GM18868 (cell line): ENCODE data around the gene FERMT1.
"Not testable (repeated sequence)": the region's sequence is repeated elsewhere in the genome, so short reads cannot be mapped to it uniquely, and the experiment has no call there.

Experiments
- ATAC-seq: cut with Tn5 transposase; IDR thresholded peaks from one replicate; pipeline ENCODE4 v1.9.1; 2021; ENCODE audit warnings: mild to moderate bottlenecking, moderate library complexity; ENCODE audit not compliant: unreplicated experiment

FERMT1 gene

DNA sequence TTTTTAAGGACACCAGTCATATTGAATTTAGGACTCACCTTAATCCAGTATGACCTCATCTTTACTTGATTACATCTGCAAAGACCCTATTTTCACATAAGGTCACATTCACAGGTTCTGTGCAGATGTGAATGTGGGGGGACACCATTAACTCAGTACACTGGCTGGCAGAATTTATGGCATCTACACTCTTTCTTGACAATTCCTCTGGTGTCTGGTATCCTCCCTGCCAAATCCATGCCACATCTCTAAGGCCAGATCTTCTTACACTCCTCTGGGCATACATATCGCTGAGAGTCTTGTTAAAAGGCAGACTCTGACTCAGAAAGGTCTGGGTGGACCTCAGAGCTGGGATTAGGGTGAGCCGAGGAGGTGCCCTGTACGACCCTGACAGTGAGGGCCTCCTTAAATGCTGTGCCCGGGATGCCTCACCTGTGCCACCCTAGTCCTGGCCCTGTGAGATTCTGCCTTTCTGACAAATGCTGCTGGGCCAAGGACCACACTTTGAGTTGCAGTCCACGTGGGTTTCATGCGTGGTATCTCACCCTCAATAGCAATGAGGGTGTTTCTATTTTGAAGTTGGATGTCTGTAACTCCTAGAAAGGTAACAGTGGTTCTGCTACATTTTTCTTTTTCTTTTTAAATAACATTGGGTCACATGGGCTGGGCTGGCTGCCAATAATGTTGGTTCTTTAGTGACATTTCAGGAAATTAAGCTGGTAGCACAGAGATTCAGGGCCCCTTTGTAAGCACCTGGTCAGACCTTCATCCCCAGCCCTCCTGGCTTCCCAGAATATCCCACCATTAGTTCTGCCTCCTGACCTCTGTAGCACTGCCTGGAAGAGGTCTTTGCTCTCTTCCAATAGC lies 51.8 kb downstream of the FERMT1 start:
- no peak for ATAC-seq

- no peak for ATAC-seq
These were observed 53.2 kb downstream of the FERMT1 start for GRCh38 chr20:6069669-6070068.

DNA sequence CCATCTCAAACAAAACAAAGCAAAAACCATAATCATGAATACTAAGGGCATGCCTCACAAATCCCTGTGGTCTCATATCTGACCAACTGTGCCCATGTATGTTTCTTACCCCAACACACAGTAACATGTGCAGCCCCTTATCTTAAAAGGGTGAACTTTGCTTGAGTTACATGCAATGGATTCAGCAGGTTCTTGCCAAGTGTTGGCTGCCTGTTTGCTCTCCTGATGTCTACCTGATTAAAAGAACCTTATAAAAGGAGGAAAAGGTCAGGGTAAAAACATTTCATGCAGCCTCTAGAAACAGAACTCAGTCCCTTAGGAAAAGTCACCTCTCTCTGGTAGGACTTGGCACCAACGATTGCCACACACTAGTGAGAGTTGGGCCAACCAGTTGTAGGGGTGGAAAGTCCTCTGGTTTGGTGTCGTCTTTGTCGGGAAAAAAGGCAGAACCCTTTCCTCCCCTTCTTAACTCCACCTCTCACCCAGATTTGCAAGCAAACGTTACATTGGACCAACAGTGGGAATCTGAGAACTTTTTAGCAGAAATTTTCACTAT lies 55.0 kb downstream of the FERMT1 start:
- ATAC-seq = no peak

DNA sequence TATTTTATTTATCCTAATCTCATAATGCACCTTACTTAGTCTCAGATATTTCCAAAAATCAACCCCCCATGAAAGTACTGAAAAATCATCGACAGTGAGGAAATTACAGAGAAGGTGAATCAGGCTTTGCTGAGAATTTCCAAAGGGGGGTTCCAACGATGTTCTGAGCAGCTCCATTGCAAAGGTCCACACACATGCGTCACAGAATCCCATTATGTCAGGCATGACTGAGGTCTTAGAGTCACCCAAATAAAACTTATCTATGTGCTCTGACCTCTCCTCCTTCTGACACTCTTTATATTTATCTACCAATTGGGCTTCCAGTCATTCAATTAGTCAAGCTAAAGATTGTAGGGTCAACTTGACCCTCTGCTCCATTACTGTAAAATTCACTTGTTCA lies 56.2 kb downstream of the FERMT1 start:
- no peak for ATAC-seq

- ATAC-seq = no peak
These were observed 61.3 kb downstream of the FERMT1 start for GRCh38 chr20:6061544-6061943.

- ATAC-seq = no peak
These were observed 62.6 kb downstream of the FERMT1 start for GRCh38 chr20:6060213-6060612.

DNA sequence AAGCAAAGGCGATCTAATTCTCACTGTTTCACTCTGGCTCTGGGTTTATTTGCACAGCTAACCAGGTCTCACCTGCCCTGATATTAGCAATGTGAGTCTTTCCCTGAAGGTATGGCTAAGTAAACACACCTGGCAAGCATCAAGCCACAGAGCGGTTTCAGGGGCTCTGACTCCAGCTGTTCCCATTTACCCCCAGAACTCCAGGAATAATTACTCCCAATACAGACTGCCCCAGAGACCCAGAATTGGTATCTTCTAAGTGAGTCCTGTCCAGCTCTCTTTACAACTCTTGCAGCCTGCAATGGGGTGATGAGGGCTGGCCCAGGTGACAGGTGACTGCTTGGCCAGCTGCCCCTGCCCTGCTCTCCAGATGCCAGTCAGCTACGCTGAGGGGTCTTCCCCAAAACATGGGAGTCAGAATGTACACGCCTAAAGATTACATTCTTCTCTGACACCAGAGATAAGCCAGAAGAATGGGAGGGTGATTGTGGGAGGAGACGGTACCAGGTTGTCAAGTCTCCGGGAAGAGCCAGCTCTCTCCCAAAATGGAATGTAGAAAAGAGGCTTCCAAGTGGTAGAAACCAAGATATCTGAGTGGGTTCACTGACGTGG lies 64.0 kb downstream of the FERMT1 start:
- no peak for ATAC-seq

- no peak for ATAC-seq
These were observed 65.1 kb downstream of the FERMT1 start for GRCh38 chr20:6057691-6058090.

- no peak for ATAC-seq
These were observed 65.7 kb downstream of the FERMT1 start for GRCh38 chr20:6057139-6057538.

- no peak for ATAC-seq
These were observed 66.8 kb downstream of the FERMT1 start for GRCh38 chr20:6055981-6056569.

GRCh38 chr20:6055161-6055783 lies 67.6 kb downstream of the FERMT1 start:
- ATAC-seq = no peak

- not testable (repeated sequence) for ATAC-seq
These were observed 68.2 kb downstream of the FERMT1 start for GRCh38 chr20:6054689-6055051.

- ATAC-seq = no peak
These were observed 68.8 kb downstream of the FERMT1 start, which contains the start of gene LRRN4 for GRCh38 chr20:6053776-6054688. Gene LRRN4 (minus strand): TSS chr20:6054060. CDS start chr20:6052799, 1,261 bp downstream.

DNA sequence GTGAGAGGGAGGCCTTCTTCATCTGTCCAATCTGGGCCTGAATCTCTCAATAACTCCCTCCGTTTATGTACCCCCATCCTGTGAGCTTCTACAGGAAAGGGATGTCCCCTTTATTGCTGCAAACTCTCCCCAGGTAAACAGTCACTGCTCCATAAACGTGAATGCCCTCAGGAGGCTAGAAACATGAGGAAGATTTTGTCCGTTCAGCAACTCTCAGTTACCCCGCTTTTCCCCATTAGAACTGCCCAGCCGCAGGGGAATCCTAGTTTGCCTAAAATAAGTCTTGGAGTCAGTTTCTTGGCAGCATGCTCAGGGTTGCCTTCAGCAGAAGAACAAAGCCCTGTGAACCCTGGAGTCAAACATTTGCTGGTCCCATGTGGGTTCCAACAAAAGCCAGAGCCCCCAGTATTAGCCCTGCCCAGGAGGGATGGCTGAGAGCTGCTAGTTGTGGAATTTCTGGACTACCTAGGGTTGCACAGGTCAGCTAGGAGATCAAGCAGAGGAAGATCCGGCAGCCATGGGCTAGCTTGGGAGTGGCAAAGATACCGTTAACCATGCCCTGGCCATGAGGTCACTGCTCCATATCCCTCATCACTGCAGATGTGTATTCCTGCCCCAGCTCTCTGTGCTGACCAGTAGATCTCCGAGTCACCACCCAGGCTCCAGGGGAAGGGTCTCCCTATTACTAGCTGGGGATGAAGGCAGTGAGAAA lies 69.6 kb downstream of the FERMT1 start:
- ATAC-seq = no peak

DNA sequence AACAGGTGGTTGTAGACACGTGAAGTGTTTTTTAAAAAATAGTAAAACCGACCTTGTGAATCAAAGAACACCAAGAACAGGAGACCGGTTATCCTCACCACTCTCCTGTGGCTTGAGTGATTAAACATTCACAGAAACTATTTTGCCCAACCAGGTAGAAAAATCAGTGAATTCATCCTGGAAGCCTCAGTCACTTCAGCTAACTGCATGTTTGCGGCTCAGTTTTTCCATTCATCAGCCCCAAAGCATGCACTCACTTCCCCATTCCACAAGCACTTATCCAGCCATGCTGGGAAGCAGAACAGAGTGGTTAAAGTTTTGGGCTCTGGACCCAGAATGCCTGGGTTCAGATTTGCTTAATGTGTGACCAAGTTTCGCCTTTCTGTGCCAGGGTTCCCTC lies 71.3 kb downstream of the FERMT1 start:
- no peak for ATAC-seq

- ATAC-seq = no peak
These were observed 74.4 kb downstream of the FERMT1 start for GRCh38 chr20:6048391-6048790.

DNA sequence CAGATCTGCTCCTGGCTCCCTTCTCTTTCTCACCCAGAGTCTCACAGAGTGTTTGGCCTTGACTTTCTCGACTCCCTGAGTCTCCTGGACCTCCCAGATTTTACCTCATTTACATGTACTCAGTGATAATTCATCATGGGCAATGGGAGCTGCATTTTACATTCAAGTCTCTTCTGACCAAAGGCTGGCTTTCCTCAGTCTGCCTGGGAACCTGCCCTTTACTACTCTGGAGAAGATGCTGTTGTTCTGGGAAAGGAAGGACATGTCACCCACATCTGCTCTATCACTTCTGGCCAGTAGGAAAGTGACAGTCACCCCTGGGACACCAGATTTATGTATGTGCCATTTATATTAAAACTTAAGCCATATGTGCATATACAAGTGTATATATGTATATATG lies 76.4 kb downstream of the FERMT1 start:
- no peak for ATAC-seq

DNA sequence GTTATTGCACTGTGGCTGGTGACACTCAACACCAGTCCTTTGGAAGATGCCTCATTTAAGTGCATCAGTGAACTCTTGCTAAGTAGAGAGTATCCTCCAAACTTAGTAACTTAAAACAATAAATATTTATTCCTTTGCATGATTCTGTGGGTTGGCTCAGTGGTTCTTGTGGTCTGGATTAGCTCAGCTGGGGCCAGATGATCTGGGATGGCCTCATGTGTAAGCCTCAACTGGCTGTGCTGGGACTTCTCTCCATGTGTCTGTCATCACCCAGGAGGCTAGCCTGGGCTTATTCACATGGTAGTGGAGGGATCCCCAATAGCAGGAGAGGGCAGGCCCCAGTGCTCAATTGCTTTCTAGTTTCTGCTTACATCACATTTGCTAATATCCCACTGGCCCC lies 77.3 kb downstream of the FERMT1 start:
- no peak for ATAC-seq

DNA sequence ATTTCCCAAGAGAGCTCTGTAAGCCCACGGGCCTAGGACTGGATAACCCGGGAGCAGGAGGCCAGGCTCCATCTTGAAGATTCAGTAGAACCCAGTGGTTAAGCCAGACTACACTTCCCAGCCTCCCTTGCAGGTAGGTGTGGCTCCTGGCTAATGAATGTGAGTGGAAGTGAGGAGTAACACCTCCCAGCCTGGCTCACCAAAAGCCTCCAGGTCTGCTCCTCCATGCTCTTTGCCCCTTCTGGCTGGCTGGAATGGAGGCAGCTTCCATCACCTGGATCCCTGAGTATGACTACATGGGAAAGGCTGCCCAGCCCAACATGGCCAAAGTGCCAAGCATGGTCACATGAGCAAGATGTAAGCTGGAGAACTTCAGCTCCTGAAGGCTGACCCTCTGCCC lies 78.7 kb downstream of the FERMT1 start:
- no peak for ATAC-seq

DNA sequence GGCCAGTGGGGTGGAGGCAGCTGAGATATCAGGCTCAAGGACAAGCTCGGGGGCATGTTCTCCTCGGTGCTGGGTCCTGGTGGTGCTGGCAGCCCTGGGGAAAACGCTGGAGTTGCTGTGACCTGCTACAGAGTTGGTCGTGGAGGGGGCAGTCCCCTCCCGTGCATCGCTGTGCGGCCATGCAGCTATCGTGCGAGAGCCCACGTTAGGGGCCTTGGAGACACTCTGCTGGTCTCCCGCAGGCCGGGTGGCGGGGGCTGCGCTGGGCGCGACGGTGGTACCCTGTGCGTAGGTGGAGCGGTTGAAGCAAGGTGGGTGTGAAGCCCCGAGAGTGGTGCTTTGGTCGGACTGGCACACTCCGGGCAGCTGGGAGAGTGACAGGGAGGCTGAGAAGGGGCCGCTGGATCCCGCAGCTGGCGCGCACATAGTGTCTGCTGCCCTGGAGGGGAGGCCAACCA lies 81.0 kb downstream of the FERMT1 start:
- no peak for ATAC-seq
